Urinary bladder (tissue), 4 donors: ENCODE data around the gene UBL5. TPM values are rescaled to one million over a fixed set of nuclear protein-coding genes. Genes with fewer than 3 reads are reported as not detected.
"Not testable (repeated sequence)": the region's sequence is repeated elsewhere in the genome, so short reads cannot be mapped to it uniquely, and the experiment has no call there.

ENCODE experiments used
- DNase-seq: peaks from one replicate; pipeline ENCODE4 v3.0.0-alpha.2; 2015; ENCODE audit errors: extremely low spot score
- H3K27ac ChIP-seq: one replicate; pipeline ENCODE4 v1.5.1; 2013; ENCODE audit warnings: low read depth, mild to moderate bottlenecking, moderate library complexity
- H3K36me3 ChIP-seq: one replicate; pipeline ENCODE4 v1.6.1; 2013; ENCODE audit warnings: mild to moderate bottlenecking, moderate library complexity; ENCODE audit not compliant: insufficient read depth
- H3K4me1 ChIP-seq: one replicate; pipeline ENCODE4 v1.6.1; 2013; ENCODE audit warnings: mild to moderate bottlenecking, moderate library complexity; ENCODE audit not compliant: insufficient read depth
- H3K4me3 ChIP-seq: one replicate; pipeline ENCODE4 v1.5.1; 2013; ENCODE audit warnings: low read depth, low read length
- WGBS: extraction: QIAGEN DNeasy Blood & Tissue Kit; methylation state at CpG from one replicate; pipeline ENCODE4 v1.1.7; 2013; 5-methylcytosine and 5-hydroxymethylcytosine counted together
- polyA plus RNA-seq: library from polyadenylated mRNA; stranded (reverse); fragments of 200-250 nt; gene quantifications from one replicate; pipeline ENCODE4 v1.2.3, GENCODE V29; 2013
- total RNA-seq: library from RNA; depleted of rRNA; stranded (reverse); fragments of >200 nt; gene quantifications from one replicate; pipeline ENCODE4 v1.2.3, GENCODE V29; 2014
- donor health status: healthy with polysubstance abuse.
- donor health status: healthy.

UBL5 gene
- total and polyA plus RNA-seq, 2 donors = 92.0 to 436 TPM

DNA sequence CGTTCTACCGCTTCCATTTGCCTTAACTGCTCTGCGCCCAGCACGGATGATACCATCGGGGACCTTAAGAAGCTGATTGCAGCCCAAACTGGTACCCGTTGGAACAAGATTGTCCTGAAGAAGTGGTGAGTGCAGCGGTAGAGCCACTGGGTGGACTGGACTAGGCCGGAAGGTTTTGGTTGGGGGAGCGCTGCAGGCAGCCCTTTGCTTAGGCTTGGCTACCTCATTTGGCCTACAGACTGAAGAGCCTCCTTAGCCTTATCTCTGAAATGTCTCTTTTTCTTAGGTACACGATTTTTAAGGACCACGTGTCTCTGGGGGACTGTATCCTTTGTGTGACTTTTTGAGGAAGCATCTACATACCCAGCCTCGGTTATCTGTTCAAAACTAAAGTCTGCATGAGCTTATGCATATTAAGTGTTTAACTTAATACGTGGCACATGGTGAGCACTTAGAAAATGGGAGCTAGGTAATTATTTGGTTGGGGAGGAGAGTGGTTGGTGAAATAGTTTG lies 889 bp downstream of the UBL5 start:
- DNase-seq = no peak
- no peak overlapping the region for H3K27ac ChIP-seq
- no peaks in the 10 kb centered on the region for H3K36me3 ChIP-seq
- WGBS = 30% methylated on average over 13 of the region's 13 CpGs
- peak overlapping the region; percentile 90 for H3K4me3 ChIP-seq
- H3K4me1 ChIP-seq = peaks cover 3% of the 10 kb centered on the region

DNA sequence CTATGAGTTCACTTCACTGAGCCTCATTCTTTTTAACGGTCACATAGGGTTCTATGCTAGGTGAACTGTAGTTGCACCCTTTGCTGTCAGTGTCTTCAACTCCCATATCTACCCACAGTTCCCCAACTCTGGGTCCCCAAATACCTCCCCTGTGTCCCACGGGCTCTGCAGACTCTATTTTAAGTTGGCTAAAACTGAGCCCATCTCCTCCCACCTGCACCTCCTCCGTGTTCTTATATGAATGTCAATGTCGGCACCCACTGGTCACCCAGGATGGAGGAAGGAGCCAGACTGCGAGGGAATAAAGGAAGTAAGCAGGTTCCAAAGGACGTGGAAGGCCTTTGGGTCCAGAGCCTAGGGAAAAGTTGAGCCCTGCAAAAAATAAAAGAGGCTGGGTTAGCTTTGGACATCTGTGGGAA lies 6.6 kb downstream of the UBL5 start:
- Histone ChIP-seq H3K4me1 (no peaks in the 10 kb centered on the region), H3K27ac (no peak overlapping the region), H3K4me3 (no peak overlapping the region), H3K36me3 (no peaks in the 10 kb centered on the region)
- 61% methylated on average over 6 of the region's 6 CpGs for WGBS
- no peak for DNase-seq

DNA sequence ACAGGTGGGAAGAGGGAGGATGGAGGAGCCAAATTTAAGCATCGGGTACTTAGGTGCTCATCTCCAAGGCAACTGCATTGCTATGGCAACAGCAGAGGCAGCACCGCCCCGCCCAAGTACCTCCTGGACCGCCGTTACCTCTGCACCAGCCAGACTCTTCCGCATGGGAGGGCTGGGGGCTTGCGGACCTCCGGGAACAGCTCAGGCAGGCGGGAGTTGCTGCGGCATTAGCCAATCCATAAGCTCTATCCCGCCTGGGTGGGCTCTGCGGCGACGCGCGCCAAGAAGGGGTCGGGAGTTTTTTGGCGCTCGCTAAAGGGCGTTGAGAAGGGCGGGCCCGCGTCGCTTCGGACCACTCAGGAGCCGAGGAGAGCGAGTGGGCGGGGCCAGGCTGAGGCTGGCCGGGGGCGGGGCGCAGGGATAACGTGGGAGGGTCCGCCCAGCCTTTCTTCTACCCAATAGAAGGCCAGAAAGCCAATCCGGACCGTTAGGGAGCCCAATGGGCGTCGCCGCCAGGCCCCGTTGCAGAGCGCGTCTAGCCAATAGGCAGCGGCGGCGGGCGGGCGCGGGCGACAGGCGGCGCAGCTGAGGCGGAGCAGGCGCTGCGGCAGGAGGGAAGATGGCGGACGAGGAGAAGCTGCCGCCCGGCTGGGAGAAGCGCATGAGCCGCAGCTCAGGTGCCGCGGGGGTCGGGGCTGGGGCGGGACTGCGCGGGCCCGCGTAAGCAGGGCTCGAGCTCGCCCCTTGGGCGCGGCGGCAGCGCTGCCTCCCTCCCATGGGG lies 7.2 kb downstream of the UBL5 start, which contains the start of gene PIN1:
Gene PIN1 (plus strand): TSS at position 593 of the 781 bp plus-strand sequence. CDS start 27 bp downstream, at position 620.
- no peaks in the 10 kb centered on the region for H3K36me3 ChIP-seq

DNA sequence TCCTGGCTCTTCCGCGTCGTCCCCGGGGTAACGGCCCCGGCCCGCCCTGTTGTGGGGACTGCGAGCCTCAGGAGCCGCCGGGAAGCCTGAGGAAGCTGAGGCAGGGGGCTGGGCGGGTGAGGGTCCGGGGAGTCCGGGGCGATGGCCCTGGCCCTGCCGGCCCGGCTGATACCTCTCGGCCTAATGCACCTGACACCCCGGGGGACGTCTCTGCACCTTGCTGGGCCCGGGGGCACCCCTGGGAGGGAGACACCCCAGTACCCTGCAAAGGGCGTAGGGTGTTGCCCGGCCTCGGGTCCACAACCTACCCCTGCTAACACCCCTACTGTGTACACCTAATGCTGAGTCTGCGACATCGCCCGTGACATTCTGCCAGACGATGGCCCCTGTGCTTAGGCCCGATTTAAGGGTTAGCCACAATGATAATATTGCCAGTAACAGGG lies 7.8 kb downstream of the UBL5 start:
- H3K4me1 ChIP-seq = no peaks in the 10 kb centered on the region
- no peaks in the 10 kb centered on the region for H3K36me3 ChIP-seq
- DNase-seq = no peak
- 2% methylated on average over 28 of the region's 28 CpGs for WGBS
- H3K27ac ChIP-seq = no peak overlapping the region
- peak overlapping the region; percentile 84 for H3K4me3 ChIP-seq

More for the DNA sequence above, 7.2 kb downstream of the UBL5 start, which contains the start of gene PIN1:
- Histone ChIP-seq H3K27ac (no peak within 1 kb of the TSS), H3K4me1 (no peaks in the 10 kb centered on the region), H3K4me3 (peak within 1 kb of the TSS; percentile 84)
- under 1% methylated on average over 73 of the region's 73 CpGs for whole genome bisulfite sequencing
- peak; percentile 95 for DNase-seq

DNA sequence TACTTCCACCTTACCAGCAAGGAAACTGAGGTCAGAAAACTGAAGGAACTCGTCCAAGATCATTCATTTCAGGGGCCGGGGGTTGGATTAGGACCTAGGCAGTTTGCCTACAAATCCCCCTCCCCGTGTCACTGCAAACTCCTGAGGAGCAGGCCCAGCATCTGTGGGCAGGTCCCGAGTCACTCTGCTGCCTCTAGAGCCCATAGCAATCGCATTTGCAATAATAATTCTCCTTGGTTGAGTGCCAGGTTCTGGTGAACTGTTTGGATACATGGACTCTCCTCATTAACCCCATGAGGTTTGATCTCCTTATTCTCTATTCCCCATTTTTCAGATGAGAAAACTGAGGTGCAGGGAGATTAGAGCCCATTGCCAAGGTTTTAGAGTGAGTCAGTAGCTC lies 8.3 kb downstream of the UBL5 start:
- peak overlapping the region; percentile 84 for H3K4me3 ChIP-seq
- WGBS = 3% methylated on average over 5 of the region's 5 CpGs
- no peak overlapping the region for H3K27ac ChIP-seq
- H3K4me1 ChIP-seq = no peaks in the 10 kb centered on the region
- no peak for DNase-seq
- H3K36me3 ChIP-seq = no peaks in the 10 kb centered on the region

DNA sequence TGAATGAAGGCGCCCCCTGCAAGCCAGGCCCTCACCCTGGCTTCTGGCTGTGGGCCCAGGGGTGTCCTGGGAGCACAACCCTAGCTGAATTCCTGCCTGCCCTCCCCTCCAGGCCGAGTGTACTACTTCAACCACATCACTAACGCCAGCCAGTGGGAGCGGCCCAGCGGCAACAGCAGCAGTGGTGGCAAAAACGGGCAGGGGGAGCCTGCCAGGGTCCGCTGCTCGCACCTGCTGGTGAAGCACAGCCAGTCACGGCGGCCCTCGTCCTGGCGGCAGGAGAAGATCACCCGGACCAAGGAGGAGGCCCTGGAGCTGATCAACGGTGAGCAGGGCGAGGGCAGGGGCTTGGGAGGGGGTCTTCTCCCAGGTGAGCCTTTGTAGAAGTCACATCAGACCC lies 10.6 kb downstream of the UBL5 start:
- no peak for DNase-seq
- Histone ChIP-seq H3K4me3 (no peak overlapping the region), H3K4me1 (no peaks in the 10 kb centered on the region), H3K27ac (no peak overlapping the region), H3K36me3 (no peaks in the 10 kb centered on the region)
- 93% methylated on average over 15 of the region's 15 CpGs for WGBS

- no peak overlapping the region for H3K4me3 ChIP-seq
- H3K4me1 ChIP-seq = no peaks in the 10 kb centered on the region
- peaks cover 1% of the 10 kb centered on the region for H3K36me3 ChIP-seq
- no peak overlapping the region for H3K27ac ChIP-seq
- 45% methylated on average over 1 of the region's 1 CpG for WGBS
- DNase-seq = no peak
Observed at GRCh38 chr19:9839415-9839814, 11.7 kb downstream of the UBL5 start.

DNA sequence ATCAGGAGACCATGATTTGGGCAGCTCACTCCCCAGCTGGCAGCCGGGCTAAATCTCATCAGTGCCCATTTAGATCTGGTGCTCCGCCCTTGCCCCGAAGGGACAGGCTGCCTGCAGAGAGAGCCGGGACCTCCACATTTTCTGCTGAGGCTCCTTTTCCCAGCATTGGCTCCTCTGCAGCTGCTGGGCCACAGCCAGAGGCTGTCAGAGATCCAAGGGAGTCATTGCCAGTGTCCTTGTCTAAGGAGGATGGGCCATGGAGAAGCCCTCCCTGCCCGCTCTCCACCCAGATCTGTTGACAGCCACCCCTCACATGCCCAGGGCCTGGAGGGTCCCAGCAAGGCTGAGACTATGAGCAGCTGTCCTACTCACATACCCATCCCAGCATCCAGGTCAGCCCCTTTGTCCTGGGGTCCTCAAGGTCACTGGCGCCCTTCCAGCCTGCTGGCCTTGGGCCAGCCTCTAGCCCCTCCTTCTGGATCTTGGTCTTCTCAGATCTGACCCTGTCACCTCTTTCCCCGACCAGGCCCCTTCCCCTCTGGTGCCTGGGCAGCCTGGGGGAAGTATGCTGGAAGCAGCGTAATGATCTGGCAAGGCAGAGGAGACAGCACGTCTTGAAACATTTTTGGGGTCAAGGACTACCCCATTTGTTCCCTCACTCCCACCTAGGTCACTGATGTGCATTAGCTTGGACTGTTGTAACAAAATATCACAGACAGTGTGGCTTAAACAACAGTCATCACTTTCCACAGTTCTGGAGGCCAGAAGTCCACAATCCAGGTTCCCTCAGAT lies 15.3 kb downstream of the UBL5 start:
- Histone ChIP-seq H3K27ac (no peak overlapping the region), H3K4me1 (no peaks in the 10 kb centered on the region), H3K36me3 (peaks cover 2% of the 10 kb centered on the region), H3K4me3 (no peak overlapping the region)
- WGBS = 86% methylated on average over 9 of the region's 9 CpGs
- DNase-seq = no peak

GRCh38 chr19:9843626-9844273 lies 16.0 kb downstream of the UBL5 start:
- not testable (repeated sequence) for H3K36me3 ChIP-seq, H3K27ac ChIP-seq, DNase-seq, H3K4me1 ChIP-seq, H3K4me3 ChIP-seq
- WGBS = 97% methylated on average over 12 of the region's 12 CpGs

- 50% methylated on average over 13 of the region's 13 CpGs for WGBS
- no peak for DNase-seq
- Histone ChIP-seq H3K36me3 (peaks cover 6% of the 10 kb centered on the region), H3K27ac (no peak overlapping the region), H3K4me1 (no peaks in the 10 kb centered on the region), H3K4me3 (no peak overlapping the region)
Observed at GRCh38 chr19:9847087-9847671, 19.5 kb downstream of the UBL5 start.

GRCh38 chr19:9848060-9848459 lies 20.3 kb downstream of the UBL5 start:
- peaks cover 6% of the 10 kb centered on the region for H3K36me3 ChIP-seq
- 71% methylated on average over 4 of the region's 4 CpGs for WGBS
- H3K4me3 ChIP-seq = no peak overlapping the region
- no peak overlapping the region for H3K27ac ChIP-seq
- H3K4me1 ChIP-seq = no peaks in the 10 kb centered on the region
- no peak for DNase-seq

DNA sequence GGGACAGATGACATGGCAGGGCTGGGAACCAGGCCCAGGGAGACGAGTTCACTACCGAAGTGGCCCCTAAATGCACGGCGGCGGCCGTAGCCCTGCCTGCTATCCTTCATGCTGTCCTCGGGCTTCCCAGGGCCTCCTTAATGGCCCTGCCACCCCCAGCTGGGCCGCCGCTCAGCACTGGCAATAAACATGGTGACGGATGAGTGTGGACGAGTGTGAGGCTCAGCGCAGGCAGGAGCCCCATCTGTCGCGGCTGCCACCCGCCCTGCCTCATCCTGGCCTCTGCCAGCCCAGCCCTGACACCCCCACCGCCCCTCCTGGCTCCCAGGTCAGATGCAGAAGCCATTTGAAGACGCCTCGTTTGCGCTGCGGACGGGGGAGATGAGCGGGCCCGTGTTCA lies 21.0 kb downstream of the UBL5 start:
- WGBS = 75% methylated on average over 23 of the region's 23 CpGs
- Histone ChIP-seq H3K4me1 (no peaks in the 10 kb centered on the region), H3K4me3 (no peak overlapping the region), H3K36me3 (peaks cover 6% of the 10 kb centered on the region), H3K27ac (no peak overlapping the region)
- no peak for DNase-seq

DNA sequence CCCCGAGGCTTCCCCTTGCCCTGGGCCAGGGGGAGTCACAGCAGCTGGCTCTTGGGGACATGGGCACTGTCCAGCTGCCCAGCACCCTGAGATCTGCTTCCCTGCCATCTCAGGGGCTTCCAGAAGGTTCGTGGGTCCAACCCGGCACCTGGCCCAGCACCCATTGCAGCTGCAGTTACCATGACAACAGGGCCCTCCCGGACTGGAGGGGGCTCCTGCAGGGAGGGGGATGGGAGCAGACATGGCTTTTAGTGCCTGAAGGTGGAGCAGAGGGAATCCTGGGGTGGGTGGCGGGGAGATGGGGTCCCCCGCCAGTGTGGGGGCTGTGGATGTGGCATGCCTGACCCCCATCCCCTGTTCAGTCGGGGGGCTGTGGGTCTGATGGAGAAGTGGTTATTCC lies 22.1 kb downstream of the UBL5 start:
- WGBS = 75% methylated on average over 7 of the region's 7 CpGs
- Histone ChIP-seq H3K4me1 (no peaks in the 10 kb centered on the region), H3K27ac (no peak overlapping the region), H3K36me3 (peaks cover 3% of the 10 kb centered on the region), H3K4me3 (no peak overlapping the region)
- DNase-seq = no peak
